SK-N-SH treated with all-trans-retinoic acid at 6 μM for 48 hours (cell line): Measurements from ENCODE around the gene RMND5B.

Source experiments
- ATAC-seq: fragments of 200-7000 bp; cut with Tn5 transposase; 3 replicates; pipeline ENCODE4 v1.9.1; 2020; ENCODE audit warnings: mild to moderate bottlenecking, moderate library complexity
- ARNTL ChIP-seq: fragments of 450-650 bp; formaldehyde crosslinking; IDR thresholded peaks from 2 replicates; pipeline ENCODE4 v1.5.0; 2020; ENCODE audit warnings: low read depth, mild to moderate bottlenecking, moderate library complexity, borderline replicate concordance
- BACH2 ChIP-seq: fragments of 250-450 bp; sonication (Bioruptor Pico); IDR thresholded peaks from 2 replicates; pipeline ENCODE4 v1.9.0; 2021; ENCODE audit warnings: mild to moderate bottlenecking, borderline replicate concordance
- CSDC2 ChIP-seq: fragments of 250-450 bp; sonication (Bioruptor Pico); IDR thresholded peaks from 2 replicates; pipeline ENCODE4 v1.5.0; 2020; ENCODE audit warnings: mild to moderate bottlenecking, moderate library complexity
- ESRRG ChIP-seq: fragments of 250-450 bp; sonication (Bioruptor Pico); IDR thresholded peaks from 2 replicates; pipeline ENCODE4 v1.6.1; 2021; ENCODE audit warnings: mild to moderate bottlenecking
- GLIS3 ChIP-seq: fragments of 250-450 bp; sonication (Bioruptor Pico); IDR thresholded peaks from 2 replicates; pipeline ENCODE4 v1.5.0; 2020; ENCODE audit warnings: mild to moderate bottlenecking, moderate library complexity
- ISL1 ChIP-seq: fragments of 250-450 bp; sonication (Bioruptor Pico); IDR thresholded peaks from 2 replicates; pipeline ENCODE4 v2.1.2; 2022; ENCODE audit warnings: mild to moderate bottlenecking, moderate library complexity
- OSR1 ChIP-seq: fragments of 250-450 bp; sonication (Bioruptor Pico); IDR thresholded peaks from 2 replicates; pipeline ENCODE4 v1.8.0; 2022; ENCODE audit warnings: moderate library complexity, mild to moderate bottlenecking, inconsistent platforms
- PPARA ChIP-seq: fragments of 250-450 bp; sonication (Bioruptor Pico); IDR thresholded peaks from 2 replicates; pipeline ENCODE4 v1.5.0; 2020; ENCODE audit warnings: mild to moderate bottlenecking, borderline replicate concordance
- RARB ChIP-seq: fragments of 250-450 bp; sonication (Bioruptor Pico); IDR thresholded peaks from 2 replicates; pipeline ENCODE4 v1.8.0; 2021; ENCODE audit warnings: mild to moderate bottlenecking, moderate library complexity
- SNAI2 ChIP-seq: fragments of 250-450 bp; sonication (Bioruptor Pico); IDR thresholded peaks from 2 replicates; pipeline ENCODE4 v1.5.0; 2020; ENCODE audit warnings: mild to moderate bottlenecking, moderate library complexity
- TCF4 ChIP-seq: fragments of 250-450 bp; sonication (Bioruptor Pico); IDR thresholded peaks from 2 replicates; pipeline ENCODE4 v1.8.0; 2021; ENCODE audit warnings: mild to moderate bottlenecking, moderate library complexity, borderline replicate concordance
- TOX ChIP-seq: fragments of 250-450 bp; sonication (Bioruptor Pico); IDR thresholded peaks from 2 replicates; pipeline ENCODE4 v1.8.0; 2021; ENCODE audit warnings: mild to moderate bottlenecking, moderate library complexity, borderline replicate concordance
- ZC3H10 ChIP-seq: fragments of 250-450 bp; sonication (Bioruptor Pico); IDR thresholded peaks from 2 replicates; pipeline ENCODE4 v1.5.1; 2021; ENCODE audit warnings: mild to moderate bottlenecking, moderate library complexity
- ZFP3 ChIP-seq: fragments of 250-450 bp; sonication (Bioruptor Pico); IDR thresholded peaks from 2 replicates; pipeline ENCODE4 v1.5.0; 2020; ENCODE audit warnings: mild to moderate bottlenecking, moderate library complexity
- ZFP30 ChIP-seq: fragments of 450-650 bp; formaldehyde crosslinking; IDR thresholded peaks from 2 replicates; pipeline ENCODE4 v1.5.0; 2022; ENCODE audit warnings: mild to moderate bottlenecking, moderate library complexity
- ZNF565 ChIP-seq: fragments of 450-650 bp; formaldehyde crosslinking; conservative IDR thresholded peaks from 2 replicates; pipeline ENCODE4 v1.5.0; 2020; ENCODE audit warnings: low read depth, mild to moderate bottlenecking, moderate library complexity
- ZNF70 ChIP-seq: fragments of 450-650 bp; formaldehyde crosslinking; IDR thresholded peaks from 2 replicates; pipeline ENCODE4 v1.5.0; 2020; ENCODE audit warnings: mild to moderate bottlenecking, moderate library complexity
- ZNF8 ChIP-seq: fragments of 450-650 bp; formaldehyde crosslinking; IDR thresholded peaks from 2 replicates; pipeline ENCODE4 v1.5.0; 2020; ENCODE audit warnings: mild to moderate bottlenecking, moderate library complexity
- TF ChIP-seq, protein P1 (sequence below): fragments of 250-450 bp; sonication (Bioruptor Pico); IDR thresholded peaks from 2 replicates; pipeline ENCODE4 v1.5.1; 2021; ENCODE audit warnings: mild to moderate bottlenecking, moderate library complexity
- TF ChIP-seq, protein P2 (sequence below): fragments of 250-450 bp; sonication (Bioruptor Pico); IDR thresholded peaks from 2 replicates; pipeline ENCODE4 v1.8.0; 2020; ENCODE audit warnings: mild to moderate bottlenecking, moderate library complexity, borderline replicate concordance
- TF ChIP-seq, protein P3 (sequence below): fragments of 250-450 bp; sonication (Bioruptor Pico); IDR thresholded peaks from 2 replicates; pipeline ENCODE4 v1.8.0; 2021; ENCODE audit warnings: low read depth, mild to moderate bottlenecking, moderate library complexity, borderline replicate concordance
- TF ChIP-seq, protein P4 (sequence below): fragments of 250-450 bp; sonication (Bioruptor Pico); IDR thresholded peaks from 2 replicates; pipeline ENCODE4 v1.5.1; 2020; ENCODE audit warnings: low read depth, mild to moderate bottlenecking, moderate library complexity

The RMND5B gene

DNA sequence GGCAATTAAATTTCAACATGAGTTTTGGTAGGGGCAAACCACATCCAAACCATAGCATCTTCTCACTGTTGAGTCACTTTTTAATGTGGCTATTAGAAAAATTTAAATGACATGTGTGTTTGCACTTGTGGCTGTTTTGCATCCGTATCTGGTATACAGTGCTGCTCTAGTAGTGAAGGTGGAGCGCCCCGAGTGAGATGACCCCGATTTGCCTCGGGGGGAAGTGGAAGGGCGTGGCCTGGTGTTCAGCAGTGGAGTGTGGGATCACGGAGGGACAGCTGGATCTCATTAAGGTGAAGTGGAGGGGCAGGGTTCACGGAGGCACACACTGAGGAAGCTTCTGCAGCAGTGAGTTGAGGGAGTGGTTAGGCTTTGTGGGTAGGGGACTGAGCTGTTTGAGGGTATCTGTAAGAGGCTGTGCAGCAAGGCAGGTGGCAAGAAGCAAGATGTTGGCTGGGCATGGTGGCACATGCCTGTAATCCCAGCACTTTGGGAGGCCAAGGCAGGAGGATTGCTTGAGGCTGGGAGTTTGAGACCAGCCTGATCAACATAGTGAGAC lies 62.5 kb downstream of the RMND5B start (continued):
- TF ChIP-seq ISL1 (CRISPR knock-in tag) (no peak), ZC3H10 (CRISPR knock-in tag) (no peak), ZFP3 (CRISPR knock-in tag) (no peak), OSR1 (CRISPR knock-in tag) (no peak), CSDC2 (no peak)
- TF ChIP-seq, protein P1, sequence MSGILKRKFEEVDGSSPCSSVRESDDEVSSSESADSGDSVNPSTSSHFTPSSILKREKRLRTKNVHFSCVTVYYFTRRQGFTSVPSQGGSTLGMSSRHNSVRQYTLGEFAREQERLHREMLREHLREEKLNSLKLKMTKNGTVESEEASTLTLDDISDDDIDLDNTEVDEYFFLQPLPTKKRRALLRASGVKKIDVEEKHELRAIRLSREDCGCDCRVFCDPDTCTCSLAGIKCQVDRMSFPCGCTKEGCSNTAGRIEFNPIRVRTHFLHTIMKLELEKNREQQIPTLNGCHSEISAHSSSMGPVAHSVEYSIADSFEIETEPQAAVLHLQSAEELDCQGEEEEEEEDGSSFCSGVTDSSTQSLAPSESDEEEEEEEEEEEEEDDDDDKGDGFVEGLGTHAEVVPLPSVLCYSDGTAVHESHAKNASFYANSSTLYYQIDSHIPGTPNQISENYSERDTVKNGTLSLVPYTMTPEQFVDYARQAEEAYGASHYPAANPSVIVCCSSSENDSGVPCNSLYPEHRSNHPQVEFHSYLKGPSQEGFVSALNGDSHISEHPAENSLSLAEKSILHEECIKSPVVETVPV (CRISPR knock-in tag) = no peak

DNA sequence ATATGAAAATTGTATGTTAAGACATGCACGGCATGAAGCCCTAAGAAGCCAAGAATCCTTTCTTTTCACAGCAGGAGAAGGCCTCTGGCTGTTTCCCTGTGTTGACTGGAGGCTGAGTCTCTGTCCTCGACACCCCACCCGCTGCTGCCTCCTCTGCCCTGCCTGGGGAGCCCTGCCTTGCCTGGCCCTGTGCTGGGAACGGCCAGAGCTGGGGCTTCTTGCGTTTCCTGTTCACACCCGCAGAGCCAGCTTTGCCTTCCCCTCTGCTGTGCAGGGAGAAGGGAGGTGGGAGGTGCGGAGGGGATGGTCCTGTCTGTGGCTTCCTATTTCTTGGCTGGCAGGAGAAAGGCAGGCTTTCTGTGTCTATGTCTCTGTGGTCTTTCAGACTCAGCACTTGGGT lies 63.2 kb downstream of the RMND5B start:
- ATAC-seq = no peak
- TF ChIP-seq ZNF70 (CRISPR knock-in tag) = no peak
- no peak for TF ChIP-seq BACH2 (CRISPR knock-in tag)
- no peak for TF ChIP-seq OSR1 (CRISPR knock-in tag)
- TF ChIP-seq ZFP30 (CRISPR knock-in tag) = no peak
- no peak for TF ChIP-seq ZC3H10 (CRISPR knock-in tag)
- TF ChIP-seq, protein P2, sequence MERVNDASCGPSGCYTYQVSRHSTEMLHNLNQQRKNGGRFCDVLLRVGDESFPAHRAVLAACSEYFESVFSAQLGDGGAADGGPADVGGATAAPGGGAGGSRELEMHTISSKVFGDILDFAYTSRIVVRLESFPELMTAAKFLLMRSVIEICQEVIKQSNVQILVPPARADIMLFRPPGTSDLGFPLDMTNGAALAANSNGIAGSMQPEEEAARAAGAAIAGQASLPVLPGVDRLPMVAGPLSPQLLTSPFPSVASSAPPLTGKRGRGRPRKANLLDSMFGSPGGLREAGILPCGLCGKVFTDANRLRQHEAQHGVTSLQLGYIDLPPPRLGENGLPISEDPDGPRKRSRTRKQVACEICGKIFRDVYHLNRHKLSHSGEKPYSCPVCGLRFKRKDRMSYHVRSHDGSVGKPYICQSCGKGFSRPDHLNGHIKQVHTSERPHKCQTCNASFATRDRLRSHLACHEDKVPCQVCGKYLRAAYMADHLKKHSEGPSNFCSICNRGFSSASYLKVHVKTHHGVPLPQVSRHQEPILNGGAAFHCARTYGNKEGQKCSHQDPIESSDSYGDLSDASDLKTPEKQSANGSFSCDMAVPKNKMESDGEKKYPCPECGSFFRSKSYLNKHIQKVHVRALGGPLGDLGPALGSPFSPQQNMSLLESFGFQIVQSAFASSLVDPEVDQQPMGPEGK = no peak

DNA sequence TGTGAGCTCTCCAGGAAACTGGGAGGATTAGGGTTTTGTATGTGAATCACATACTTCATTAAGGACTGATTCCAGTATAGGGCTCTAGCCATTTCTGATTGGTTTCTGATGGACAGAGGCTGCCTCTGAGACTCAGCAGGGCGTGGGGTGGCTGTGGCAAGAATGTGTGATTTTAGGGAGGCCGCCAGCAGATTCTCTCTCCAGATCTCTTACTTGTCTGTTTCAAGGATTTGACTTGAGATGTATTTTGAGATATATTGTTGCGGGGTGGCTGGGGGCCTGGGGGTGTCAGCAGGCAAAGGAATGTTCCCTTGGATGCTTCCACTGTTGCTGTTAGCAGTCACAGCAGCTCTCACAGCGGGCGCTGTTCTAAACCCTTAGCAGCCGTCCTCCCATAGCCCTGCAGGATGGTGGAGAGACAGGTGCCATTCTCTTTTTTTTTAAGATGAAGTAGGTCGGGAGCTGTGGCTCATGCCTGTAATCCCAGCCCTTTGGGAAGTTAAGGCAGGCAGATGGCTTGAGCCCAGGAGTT lies 65.5 kb downstream of the RMND5B start:
- TF ChIP-seq TOX (CRISPR knock-in tag) (no peak), SNAI2 (no peak), ZNF8 (no peak), ARNTL (CRISPR knock-in tag) (no peak), RARB (no peak), ZNF565 (no peak), CSDC2 (no peak), GLIS3 (CRISPR knock-in tag) (no peak), ESRRG (CRISPR knock-in tag) (no peak), OSR1 (CRISPR knock-in tag) (no peak), ZFP30 (CRISPR knock-in tag) (no peak), TCF4 (no peak), ZNF70 (CRISPR knock-in tag) (no peak), PPARA (CRISPR knock-in tag) (no peak), ISL1 (CRISPR knock-in tag) (no peak)
- TF ChIP-seq, protein P1 (CRISPR knock-in tag) = no peak
- TF ChIP-seq, protein P3, sequence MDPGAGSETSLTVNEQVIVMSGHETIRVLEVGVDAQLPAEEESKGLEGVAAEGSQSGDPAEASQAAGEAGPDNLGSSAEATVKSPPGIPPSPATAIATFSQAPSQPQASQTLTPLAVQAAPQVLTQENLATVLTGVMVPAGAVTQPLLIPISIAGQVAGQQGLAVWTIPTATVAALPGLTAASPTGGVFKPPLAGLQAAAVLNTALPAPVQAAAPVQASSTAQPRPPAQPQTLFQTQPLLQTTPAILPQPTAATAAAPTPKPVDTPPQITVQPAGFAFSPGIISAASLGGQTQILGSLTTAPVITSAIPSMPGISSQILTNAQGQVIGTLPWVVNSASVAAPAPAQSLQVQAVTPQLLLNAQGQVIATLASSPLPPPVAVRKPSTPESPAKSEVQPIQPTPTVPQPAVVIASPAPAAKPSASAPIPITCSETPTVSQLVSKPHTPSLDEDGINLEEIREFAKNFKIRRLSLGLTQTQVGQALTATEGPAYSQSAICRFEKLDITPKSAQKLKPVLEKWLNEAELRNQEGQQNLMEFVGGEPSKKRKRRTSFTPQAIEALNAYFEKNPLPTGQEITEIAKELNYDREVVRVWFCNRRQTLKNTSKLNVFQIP (CRISPR knock-in tag) = no peak
- TF ChIP-seq, protein P4, sequence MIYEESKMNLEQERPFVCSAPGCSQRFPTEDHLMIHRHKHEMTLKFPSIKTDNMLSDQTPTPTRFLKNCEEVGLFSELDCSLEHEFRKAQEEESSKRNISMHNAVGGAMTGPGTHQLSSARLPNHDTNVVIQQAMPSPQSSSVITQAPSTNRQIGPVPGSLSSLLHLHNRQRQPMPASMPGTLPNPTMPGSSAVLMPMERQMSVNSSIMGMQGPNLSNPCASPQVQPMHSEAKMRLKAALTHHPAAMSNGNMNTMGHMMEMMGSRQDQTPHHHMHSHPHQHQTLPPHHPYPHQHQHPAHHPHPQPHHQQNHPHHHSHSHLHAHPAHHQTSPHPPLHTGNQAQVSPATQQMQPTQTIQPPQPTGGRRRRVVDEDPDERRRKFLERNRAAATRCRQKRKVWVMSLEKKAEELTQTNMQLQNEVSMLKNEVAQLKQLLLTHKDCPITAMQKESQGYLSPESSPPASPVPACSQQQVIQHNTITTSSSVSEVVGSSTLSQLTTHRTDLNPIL (CRISPR knock-in tag) = no peak
- TF ChIP-seq, all 23 proteins: peak for 0
- no peak for ATAC-seq

DNA sequence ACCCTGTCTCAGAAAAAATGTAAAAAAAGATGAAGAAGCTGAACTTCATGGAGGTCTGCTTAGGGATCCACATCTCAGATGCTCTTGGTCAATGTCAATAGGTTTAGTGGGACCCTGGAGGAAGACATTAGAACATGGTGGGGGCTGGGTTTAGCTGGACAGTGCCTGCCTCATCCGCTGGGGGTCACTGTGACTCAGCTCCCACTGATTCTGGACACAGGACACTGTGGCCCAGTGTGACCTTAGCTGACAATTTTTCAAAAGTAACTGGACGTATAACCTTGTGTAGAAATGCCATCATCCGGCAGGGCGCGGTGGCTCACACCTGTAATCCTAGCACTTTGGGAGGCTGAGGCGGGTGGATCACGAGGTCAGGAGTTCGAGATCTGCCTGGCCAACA lies 66.2 kb downstream of the RMND5B start:
- peak; percentile 64 for ATAC-seq
- TF ChIP-seq, protein P4 (CRISPR knock-in tag) = no peak
- TF ChIP-seq ZC3H10 (CRISPR knock-in tag) (no peak), ZFP3 (CRISPR knock-in tag) (no peak), ARNTL (CRISPR knock-in tag) (no peak), OSR1 (CRISPR knock-in tag) (no peak), BACH2 (CRISPR knock-in tag) (no peak), ZNF565 (no peak), PPARA (CRISPR knock-in tag) (no peak), SNAI2 (no peak), ESRRG (CRISPR knock-in tag) (no peak), ZFP30 (CRISPR knock-in tag) (no peak), ZNF8 (no peak), RARB (no peak), ISL1 (CRISPR knock-in tag) (no peak)
- TF ChIP-seq, protein P1 (CRISPR knock-in tag) = no peak
- TF ChIP-seq, protein P3 (CRISPR knock-in tag) = no peak
